Psoas muscle (tissue), 8 donors: ENCODE data around the gene SCRT2. TPM values are rescaled to one million over a fixed set of nuclear protein-coding genes. Genes with fewer than 3 reads are reported as not detected.

Experiments
- ATAC-seq, 4 donors: fragments of 200-7000 bp; cut with Tn5 transposase; one replicate each; pipeline ENCODE4 v1.9.1; 2020; ENCODE audit warnings: moderate library complexity in 3 of 4, mild to moderate bottlenecking in 2 of 4
- DNase-seq, 2 donors: peaks; one replicate each; pipeline ENCODE4 v3.0.0-alpha.2; 2020
- H3K27ac ChIP-seq: fragments of 200-600 bp; one replicate; pipeline ENCODE4 v1.8.0; 2022
- H3K27me3 ChIP-seq, 3 donors: fragments of 200-600 bp in 1 of 3; one replicate each; pipeline versions ENCODE4 v1.6.1 to v1.8.0; 2013 to 2022; ENCODE audit warnings: low read length in 2 of 3, mild to moderate bottlenecking in 2 of 3, moderate library complexity in 1 of 3; ENCODE audit not compliant: insufficient read depth in 3 of 3
- H3K36me3 ChIP-seq, 2 donors: fragments of 200-600 bp in 1 of 2; one replicate each; pipeline versions ENCODE4 v1.6.1 to v1.8.0; 2013 to 2022; ENCODE audit warnings: low read depth in 1 of 2, mild to moderate bottlenecking in 1 of 2, moderate library complexity in 1 of 2; ENCODE audit not compliant: insufficient read depth in 1 of 2
- H3K4me1 ChIP-seq: fragments of 200-600 bp; one replicate; pipeline ENCODE4 v1.8.0; 2022
- H3K4me3 ChIP-seq: fragments of 200-600 bp; one replicate; pipeline ENCODE4 v1.8.0; 2022; ENCODE audit warnings: mild to moderate bottlenecking
- H3K9me3 ChIP-seq: fragments of 200-600 bp; one replicate; pipeline ENCODE4 v1.8.0; 2022
- CTCF ChIP-seq: fragments of 200-600 bp; IDR thresholded peaks from one replicate; pipeline ENCODE4 v1.8.0; 2022; ENCODE audit warnings: antibody characterized with exemption
- WGBS, 3 donors: extraction: QIAGEN DNeasy Blood & Tissue Kit; methylation state at CpG; one replicate each; pipeline versions ENCODE4 v1.1.6 to v1.1.7; 2013; 5-methylcytosine and 5-hydroxymethylcytosine counted together
- intact Hi-C, 2 donors: fragments of 100-400 bp; cut with DNase I; formaldehyde crosslinking; loops; one replicate each; pipeline versions ENCODE4 v1.11.0 to v1.14.2; 2022
- polyA plus RNA-seq, 3 donors: library from polyadenylated mRNA; stranded (reverse); fragments of 200-250 nt; gene quantifications; one replicate each; pipeline ENCODE4 v1.2.3, GENCODE V29; 2013
- total RNA-seq, 4 donors: library from RNA; stranded (reverse); fragmentation: NEBNext Ultra II Directional in 2 of 4; extraction: Animal tissue kit (Norgen Biotek cat#: 25700) in 2 of 4; gene quantifications; one replicate each; pipeline versions ENCODE4 v1.2.1 to v1.2.4, GENCODE V29; 2021 to 2023
- donor health status: healthy with polysubstance abuse.
- donor health status: DM: no; HTN: no; CAD: no; lungs with moderate emphysema.
- donor health status: Bipolar disorder and iron deficiency.
- donor health status: healthy.
- donor health status: DM: yes; HTN: yes; CAD: no.
- donor health status: DM: no; HTN: no; CAD: no.
- donor health status: DM: no; HTN: no; CAD: no.
- donor health status: DM: yes; HTN: yes; CAD: no.

The SCRT2 gene
- total and polyA plus RNA-seq, 7 donors = not detected

- 74 to 89% (median 80%) methylated on average over 4 of the region's 4 CpGs for WGBS, 3 donors
- H3K27ac ChIP-seq = no peak overlapping the region
- no peak for ATAC-seq
Measured at GRCh38 chr20:625360-625932, 50.2 kb downstream of the SCRT2 start.

GRCh38 chr20:623704-624103 is 51.9 kb downstream of the SCRT2 start:
- peaks cover 0 to 18% (median 7%) of the 10 kb centered on the region in 3 donors for H3K27me3 ChIP-seq
- H3K4me1 ChIP-seq = no peaks in the 10 kb centered on the region
- TF ChIP-seq CTCF = no peak
- ATAC-seq (no peak), DNase-seq (no peak)
- H3K9me3 ChIP-seq = no peaks in the 10 kb centered on the region
- WGBS, 3 donors = 65 to 80% (median 73%) methylated on average over 4 of the region's 4 CpGs
- intact Hi-C loops = no loop called here
- H3K36me3 ChIP-seq = no peaks in the 10 kb centered on the region
- H3K27ac ChIP-seq = no peak overlapping the region
- no peak overlapping the region for H3K4me3 ChIP-seq

More at GRCh38 chr20:625360-625932, 50.2 kb downstream of the SCRT2 start:
- Histone ChIP-seq H3K9me3 (no peaks in the 10 kb centered on the region), H3K4me3 (no peak overlapping the region), H3K36me3 (no peaks in the 10 kb centered on the region), H3K27me3 (peaks cover 0 to 11% (median 4%) of the 10 kb centered on the region in 3 donors), H3K4me1 (no peaks in the 10 kb centered on the region)
- intact Hi-C loops = no loop called here
- TF ChIP-seq CTCF = no peak
- no peak for DNase-seq

GRCh38 chr20:623021-623420 is 52.6 kb downstream of the SCRT2 start:
- DNase-seq (no peak), ATAC-seq (no peak)
- TF ChIP-seq CTCF = no peak
- intact Hi-C loops = no loop called here
- no peaks in the 10 kb centered on the region for H3K4me1 ChIP-seq
- H3K4me3 ChIP-seq = no peak overlapping the region
- WGBS, 3 donors = 21 to 28% (median 27%) methylated on average over 4 of the region's 4 CpGs
- H3K27me3 ChIP-seq = peaks cover 0 to 24% (median 7%) of the 10 kb centered on the region in 3 donors
- no peaks in the 10 kb centered on the region for H3K36me3 ChIP-seq
- H3K9me3 ChIP-seq = peaks cover 7% of the 10 kb centered on the region
- H3K27ac ChIP-seq = no peak overlapping the region

GRCh38 chr20:622161-622560 is 53.4 kb downstream of the SCRT2 start:
- Histone ChIP-seq H3K27ac (no peak overlapping the region), H3K9me3 (peaks cover 7% of the 10 kb centered on the region), H3K4me1 (no peaks in the 10 kb centered on the region), H3K27me3 (peaks cover 0 to 24% (median 7%) of the 10 kb centered on the region in 3 donors), H3K4me3 (no peak overlapping the region), H3K36me3 (no peaks in the 10 kb centered on the region)
- ATAC-seq (no peak), DNase-seq (no peak)
- TF ChIP-seq CTCF = no peak
- intact Hi-C loops = no loop called here
- WGBS, 3 donors = 66 to 74% (median 67%) methylated on average over 7 of the region's 7 CpGs

- H3K27me3 ChIP-seq = peaks cover 0 to 24% (median 7%) of the 10 kb centered on the region in 3 donors
- ATAC-seq (no peak), DNase-seq (no peak)
- TF ChIP-seq CTCF = no peak
- H3K4me1 ChIP-seq = no peaks in the 10 kb centered on the region
- no peaks in the 10 kb centered on the region for H3K36me3 ChIP-seq
- H3K27ac ChIP-seq = no peak overlapping the region
- WGBS, 3 donors = 42 to 51% (median 44%) methylated on average over 5 of the region's 5 CpGs
- intact Hi-C loops = no loop called here
- no peak overlapping the region for H3K4me3 ChIP-seq
- peaks cover 7% of the 10 kb centered on the region for H3K9me3 ChIP-seq
Measured at GRCh38 chr20:621125-621756, 54.4 kb downstream of the SCRT2 start.
